ENCODE measurements around the gene IFIT3. TPM values are rescaled to one million over a fixed set of nuclear protein-coding genes. Genes with fewer than 3 reads are reported as not detected.
"Not testable (repeated sequence)": the region's sequence is repeated elsewhere in the genome, so short reads cannot be mapped to it uniquely, and the experiment has no call there.

The IFIT3 gene
- total RNA-seq, 1 donor from 2014 or later: 3.2 TPM

DNA sequence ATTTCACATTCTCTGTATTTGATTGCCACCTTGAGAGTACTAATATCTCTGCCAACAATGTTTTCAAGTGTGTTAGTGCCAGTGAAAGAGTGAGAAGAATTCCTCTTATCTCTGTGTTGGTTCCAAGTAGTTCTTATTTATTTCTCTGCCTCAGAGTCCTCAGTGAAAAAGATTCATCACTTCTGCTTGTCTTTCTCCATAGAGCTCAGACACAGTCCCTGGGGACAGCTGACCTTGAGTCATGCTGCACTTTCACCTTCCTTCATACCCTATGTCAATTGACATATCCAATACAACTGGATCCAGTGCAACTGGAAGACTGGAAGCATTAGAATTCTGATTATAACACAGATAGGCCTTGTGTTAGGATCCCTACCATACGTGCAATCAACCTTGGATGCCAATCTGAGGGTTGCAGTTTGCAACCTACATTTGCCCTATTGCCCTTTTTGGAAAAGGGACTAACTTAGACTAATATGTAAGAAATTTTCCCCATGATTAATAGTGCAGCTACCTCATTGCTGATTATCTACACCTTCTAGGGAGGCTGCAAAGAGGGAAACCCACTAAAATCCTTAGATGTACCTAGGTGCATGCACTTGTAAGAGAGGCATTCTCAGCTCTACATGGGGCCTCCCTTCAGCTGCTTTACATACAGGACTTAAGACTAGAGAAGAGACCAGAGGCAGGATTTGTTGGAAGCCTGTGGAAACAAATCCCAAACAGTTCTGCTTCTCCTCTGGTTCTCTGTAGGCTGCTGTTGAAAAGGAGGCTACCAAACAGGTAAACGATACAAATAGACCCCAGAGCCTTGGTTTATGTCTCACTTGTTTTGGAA, 17.5 kb upstream of the IFIT3 start:
- no peak overlapping the region for H3K27ac Mint-ChIP-seq

DNA sequence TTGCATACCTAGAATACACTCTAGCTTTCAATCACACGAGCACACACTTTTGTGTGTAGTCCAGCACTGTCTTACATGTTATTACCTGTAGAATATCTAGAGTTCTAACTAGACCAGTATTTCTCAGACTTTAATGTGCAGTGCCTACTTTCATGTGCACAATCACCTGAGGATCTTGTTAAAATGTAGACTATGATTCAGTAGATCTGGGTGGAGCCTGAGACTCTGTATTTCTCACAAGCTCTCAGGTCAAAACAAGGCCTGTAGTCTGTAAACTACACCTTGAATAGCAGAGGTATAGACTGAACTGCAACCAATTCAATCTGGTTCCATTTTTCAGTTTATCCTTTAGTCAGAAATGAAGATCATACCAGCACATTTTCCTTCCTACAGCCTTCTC, 14.8 kb upstream of the IFIT3 start:
- POLR2A ChIA-PET: no interaction called here
- Mint-ChIP-seq H3K4me1 (peaks cover 5% of the 10 kb centered on the region), H3K36me3 (ENCODE audit: low read depth) (peaks cover 19% of the 10 kb centered on the region), H3K4me3 (no peak overlapping the region), H3K27ac (no peak overlapping the region), H3K27me3 (no peaks in the 10 kb centered on the region), H3K9me3 (peaks cover 1% of the 10 kb centered on the region)
- intact Hi-C loops (cut with micrococcal nuclease): no loop called here
- CTCF ChIA-PET: interaction anchor here (0.6 kb wide), 1 partner anchor 20 kb away, joined by 3 read pairs; no protein-coding TSS in a partner anchor
- TF ChIP-seq, protein P1, sequence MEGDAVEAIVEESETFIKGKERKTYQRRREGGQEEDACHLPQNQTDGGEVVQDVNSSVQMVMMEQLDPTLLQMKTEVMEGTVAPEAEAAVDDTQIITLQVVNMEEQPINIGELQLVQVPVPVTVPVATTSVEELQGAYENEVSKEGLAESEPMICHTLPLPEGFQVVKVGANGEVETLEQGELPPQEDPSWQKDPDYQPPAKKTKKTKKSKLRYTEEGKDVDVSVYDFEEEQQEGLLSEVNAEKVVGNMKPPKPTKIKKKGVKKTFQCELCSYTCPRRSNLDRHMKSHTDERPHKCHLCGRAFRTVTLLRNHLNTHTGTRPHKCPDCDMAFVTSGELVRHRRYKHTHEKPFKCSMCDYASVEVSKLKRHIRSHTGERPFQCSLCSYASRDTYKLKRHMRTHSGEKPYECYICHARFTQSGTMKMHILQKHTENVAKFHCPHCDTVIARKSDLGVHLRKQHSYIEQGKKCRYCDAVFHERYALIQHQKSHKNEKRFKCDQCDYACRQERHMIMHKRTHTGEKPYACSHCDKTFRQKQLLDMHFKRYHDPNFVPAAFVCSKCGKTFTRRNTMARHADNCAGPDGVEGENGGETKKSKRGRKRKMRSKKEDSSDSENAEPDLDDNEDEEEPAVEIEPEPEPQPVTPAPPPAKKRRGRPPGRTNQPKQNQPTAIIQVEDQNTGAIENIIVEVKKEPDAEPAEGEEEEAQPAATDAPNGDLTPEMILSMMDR (IDR thresholded peaks at IDR 0.05): no peak
- ATAC-seq (ENCODE audit: low read depth): no peak
- DNase-seq: no peak

More for the DNA sequence above, 17.5 kb upstream of the IFIT3 start:
- POLR2A ChIA-PET: no interaction called here
- H3K4me1 Mint-ChIP-seq: peaks cover 7% of the 10 kb centered on the region
- H3K4me3 Mint-ChIP-seq: no peak overlapping the region
- intact Hi-C loops (cut with micrococcal nuclease): no loop called here
- H3K9me3 Mint-ChIP-seq: no peaks in the 10 kb centered on the region
- no peak for DNase-seq
- no peak for ATAC-seq (ENCODE audit: low read depth)
- H3K27me3 Mint-ChIP-seq: no peaks in the 10 kb centered on the region
- peaks cover 45% of the 10 kb centered on the region for H3K36me3 Mint-ChIP-seq (ENCODE audit: low read depth)
- TF ChIP-seq, protein P1 (IDR thresholded peaks at IDR 0.05): no peak
- CTCF ChIA-PET: interaction anchor here (1.0 kb wide), 1 partner anchor 59 kb away, joined by 4 read pairs; no protein-coding TSS in a partner anchor

DNA sequence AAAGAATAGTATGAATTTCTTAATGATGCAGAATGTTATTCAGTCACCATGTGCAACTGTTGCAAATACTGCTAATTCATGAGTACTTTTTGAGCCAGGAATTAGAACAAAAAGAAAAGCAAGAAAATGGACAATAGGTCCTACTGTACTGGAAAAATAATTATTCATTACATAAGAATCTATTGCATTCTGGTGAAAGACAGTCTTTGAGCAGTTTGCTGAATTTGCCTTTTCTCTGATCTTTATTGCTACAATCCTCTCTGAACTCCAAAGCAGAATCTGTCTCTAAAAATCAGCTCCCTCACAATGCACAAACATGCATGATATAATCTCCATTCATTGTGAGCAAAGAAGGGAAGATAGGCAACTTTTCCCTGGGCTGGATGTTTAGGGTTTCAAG, 13.1 kb upstream of the IFIT3 start:
- Mint-ChIP-seq H3K27me3 (no peaks in the 10 kb centered on the region), H3K4me3 (no peak overlapping the region), H3K36me3 (ENCODE audit: low read depth) (peaks cover 5% of the 10 kb centered on the region), H3K9me3 (peaks cover 4% of the 10 kb centered on the region), H3K27ac (no peak overlapping the region), H3K4me1 (peaks cover 5% of the 10 kb centered on the region)
- ATAC-seq (ENCODE audit: low read depth) (no peak), DNase-seq (no peak)
- TF ChIP-seq, protein P1 (IDR thresholded peaks at IDR 0.05): no peak
- ChIA-PET POLR2A (no interaction called here), CTCF (no interaction called here)
- intact Hi-C loops (cut with micrococcal nuclease): no loop called here

DNA sequence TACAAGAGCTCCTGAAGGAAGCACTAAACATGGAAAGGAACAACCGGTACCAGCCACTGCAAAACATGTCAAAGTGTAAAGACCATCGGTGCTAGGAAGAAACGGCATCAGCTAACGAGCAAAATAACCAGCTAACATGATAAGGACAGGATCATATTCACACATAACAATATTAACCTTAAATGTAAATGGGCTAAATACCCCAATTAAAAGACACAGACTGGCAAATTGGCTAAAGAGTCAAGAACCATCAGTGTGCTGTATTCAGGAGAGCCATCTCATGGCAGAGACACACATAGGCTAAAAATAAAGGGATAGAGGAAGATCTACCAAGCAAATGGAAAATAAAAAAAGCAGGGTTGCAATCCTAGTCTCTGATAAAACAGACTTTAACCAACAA, 9.8 kb upstream of the IFIT3 start:
- H3K9me3 Mint-ChIP-seq; H3K27ac Mint-ChIP-seq; ATAC-seq (ENCODE audit: low read depth); POLR2A ChIA-PET; H3K4me1 Mint-ChIP-seq; H3K4me3 Mint-ChIP-seq; H3K27me3 Mint-ChIP-seq; H3K36me3 Mint-ChIP-seq (ENCODE audit: low read depth); intact Hi-C loops (cut with micrococcal nuclease); DNase-seq: not testable (repeated sequence)
- CTCF ChIA-PET: interaction anchor here (0.8 kb wide), 1 partner anchor 51 kb away, joined by 3 read pairs; no protein-coding TSS in a partner anchor

DNA sequence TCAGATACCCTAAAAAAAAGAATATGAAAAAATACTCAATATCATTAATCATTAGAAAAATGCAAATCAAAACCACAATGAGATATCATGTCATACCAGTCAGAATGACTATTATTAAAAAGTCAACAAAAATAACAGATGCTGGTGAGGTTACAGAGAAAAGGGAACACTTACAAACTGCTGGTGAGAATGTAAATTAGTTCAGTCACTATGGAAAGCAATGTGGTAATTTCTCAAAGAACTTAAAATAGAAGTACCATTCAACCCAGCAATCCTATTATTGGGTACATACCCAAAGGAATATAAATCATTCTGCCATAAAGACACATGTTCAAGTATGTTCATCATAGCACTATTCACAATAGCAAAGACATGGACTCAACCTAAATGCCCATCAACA, 2.7 kb upstream of the IFIT3 start:
- CTCF ChIA-PET; H3K4me3 Mint-ChIP-seq; H3K9me3 Mint-ChIP-seq; DNase-seq; POLR2A ChIA-PET; H3K27ac Mint-ChIP-seq; H3K27me3 Mint-ChIP-seq; H3K36me3 Mint-ChIP-seq (ENCODE audit: low read depth); ATAC-seq (ENCODE audit: low read depth); intact Hi-C loops (cut with micrococcal nuclease): not testable (repeated sequence)
- H3K4me1 Mint-ChIP-seq: peaks cover 32% of the 10 kb centered on the region

DNA sequence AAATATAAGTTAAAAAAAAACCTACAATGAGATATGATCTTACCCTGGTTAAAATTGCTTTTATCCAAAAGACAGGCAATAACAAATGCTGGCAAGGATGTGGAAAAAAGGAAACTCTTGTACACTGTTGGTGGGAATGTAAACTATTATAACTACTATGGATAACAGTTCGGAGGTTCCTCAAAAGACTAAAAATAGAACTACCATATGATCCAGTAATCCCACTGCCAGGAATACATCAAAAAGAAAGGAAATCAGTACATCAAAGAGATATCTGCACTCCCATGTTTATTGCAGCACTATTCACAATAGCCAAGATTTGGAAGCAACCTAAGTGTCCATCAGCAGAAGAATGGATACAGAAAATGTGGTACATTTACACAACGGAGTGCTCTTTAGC, 1.9 kb upstream of the IFIT3 start:
- H3K4me1 Mint-ChIP-seq: peaks cover 39% of the 10 kb centered on the region
- H3K36me3 Mint-ChIP-seq (ENCODE audit: low read depth); H3K9me3 Mint-ChIP-seq; POLR2A ChIA-PET; DNase-seq; CTCF ChIA-PET; H3K27ac Mint-ChIP-seq; H3K4me3 Mint-ChIP-seq; intact Hi-C loops (cut with micrococcal nuclease); ATAC-seq (ENCODE audit: low read depth); H3K27me3 Mint-ChIP-seq: not testable (repeated sequence)
